ENCODE results near the gene NPAS2. TPM values are rescaled to one million over a fixed set of nuclear protein-coding genes. Genes with fewer than 3 reads are reported as not detected.

Gene NPAS2
- total and polyA plus RNA-seq, 2 donors (not counting 1 experiment from before 2014, with no cell fraction given), result 3.6 to 4.9 TPM

DNA sequence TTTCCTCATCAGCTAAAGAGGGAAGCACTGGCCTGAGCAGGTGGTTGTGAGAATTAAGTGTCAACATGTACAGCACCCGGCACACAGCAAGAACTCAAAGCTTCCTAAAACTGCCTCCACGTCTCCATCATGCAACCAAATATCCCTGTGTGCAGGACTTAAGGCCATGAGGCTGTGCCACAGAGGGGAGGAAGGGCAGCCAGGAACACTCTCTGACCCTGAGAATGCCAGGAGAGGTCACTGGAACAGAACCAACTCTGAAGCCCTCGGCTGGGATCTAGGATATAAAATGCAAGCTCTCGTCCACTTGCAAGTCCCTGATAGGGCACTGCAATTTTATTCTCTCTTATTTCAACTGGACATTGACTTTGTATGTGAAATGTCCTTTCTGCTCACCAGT is 12.2 kb upstream of the NPAS2 start:
- Histone ChIP-seq H3K9ac (ENCODE audit: insufficient read depth, low read length) (no peak overlapping the region), H3K36me3 (ENCODE audit: control insufficient read depth, insufficient read depth, low read length) (no peaks in the 10 kb centered on the region), H3K4me3 (replicated peaks in 1 of 4; ENCODE audit: control extremely low read depth in 1 of 4, insufficient read depth in 1 of 4, low read depth in 3 of 4, low read length in 4 of 4) (no peak overlapping the region), H3K27me3 (ENCODE audit: control insufficient read depth, insufficient read depth, low read length) (peaks cover 3% of the 10 kb centered on the region), H2AFZ (ENCODE audit: low read length) (no peak overlapping the region), H3K4me1 (ENCODE audit: control insufficient read depth, extremely low read depth, insufficient read depth, low read length) (no peaks in the 10 kb centered on the region), H3K9me3 (ENCODE audit: control insufficient read depth, insufficient read depth, low read depth, low read length) (no peaks in the 10 kb centered on the region), H3K27ac (ENCODE audit: insufficient read depth, low read length) (no peak overlapping the region), H3K4me2 (ENCODE audit: extremely low read depth, insufficient read depth, low read length) (no peak overlapping the region), H3K79me2 (ENCODE audit: control insufficient read depth, insufficient read depth, low read length) (no peaks in the 10 kb centered on the region), H4K20me1 (ENCODE audit: control insufficient read depth, extremely low read depth, insufficient read depth, low read length) (no peaks in the 10 kb centered on the region)
- no peak for TF ChIP-seq EZH2 (IDR thresholded peaks at IDR 0.05; ENCODE audit: low read length, missing control alignments)
- no peak for DNase-seq (ENCODE audit: low read depth in 2 of 2)

DNA sequence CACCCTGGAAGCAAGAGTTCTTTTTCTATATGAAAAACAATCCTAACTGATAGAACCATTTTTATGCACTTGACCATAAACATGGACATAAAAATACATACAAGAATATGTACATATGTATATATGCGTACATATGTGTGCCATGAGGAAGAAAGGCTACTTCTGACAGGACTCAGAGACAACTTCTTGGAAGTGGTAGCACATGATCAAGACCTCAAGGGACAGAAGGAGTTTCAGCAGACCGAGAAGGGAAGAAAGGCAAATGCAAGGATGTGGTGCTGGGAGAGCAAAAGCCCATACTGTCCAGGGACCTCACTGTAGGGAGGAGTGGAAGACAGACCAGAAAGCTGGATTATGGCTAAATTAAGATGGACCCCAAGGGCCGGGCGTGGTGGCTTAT is 11.4 kb upstream of the NPAS2 start:
- Histone ChIP-seq H3K4me1 (ENCODE audit: control insufficient read depth, extremely low read depth, insufficient read depth, low read length) (no peaks in the 10 kb centered on the region), H4K20me1 (ENCODE audit: control insufficient read depth, extremely low read depth, insufficient read depth, low read length) (no peaks in the 10 kb centered on the region), H3K36me3 (ENCODE audit: control insufficient read depth, insufficient read depth, low read length) (no peaks in the 10 kb centered on the region), H3K9me3 (ENCODE audit: control insufficient read depth, insufficient read depth, low read depth, low read length) (no peaks in the 10 kb centered on the region), H3K79me2 (ENCODE audit: control insufficient read depth, insufficient read depth, low read length) (no peaks in the 10 kb centered on the region), H2AFZ (ENCODE audit: low read length) (no peak overlapping the region), H3K9ac (ENCODE audit: insufficient read depth, low read length) (no peak overlapping the region), H3K27ac (ENCODE audit: insufficient read depth, low read length) (no peak overlapping the region), H3K4me2 (ENCODE audit: extremely low read depth, insufficient read depth, low read length) (no peak overlapping the region), H3K4me3 (replicated peaks in 1 of 4; ENCODE audit: control extremely low read depth in 1 of 4, insufficient read depth in 1 of 4, low read depth in 3 of 4, low read length in 4 of 4) (no peak overlapping the region), H3K27me3 (ENCODE audit: control insufficient read depth, insufficient read depth, low read length) (peaks cover 3% of the 10 kb centered on the region)
- no peak for DNase-seq (ENCODE audit: low read depth in 2 of 2)
- TF ChIP-seq EZH2 (IDR thresholded peaks at IDR 0.05; ENCODE audit: low read length, missing control alignments) (no peak), CTCF (conservative IDR thresholded peaks at IDR 0.05 in 1 of 2, IDR thresholded peaks at IDR 0.05 in 1 of 2; ENCODE audit: low read depth in 1 of 2, low read length in 2 of 2) (no peak)

DNA sequence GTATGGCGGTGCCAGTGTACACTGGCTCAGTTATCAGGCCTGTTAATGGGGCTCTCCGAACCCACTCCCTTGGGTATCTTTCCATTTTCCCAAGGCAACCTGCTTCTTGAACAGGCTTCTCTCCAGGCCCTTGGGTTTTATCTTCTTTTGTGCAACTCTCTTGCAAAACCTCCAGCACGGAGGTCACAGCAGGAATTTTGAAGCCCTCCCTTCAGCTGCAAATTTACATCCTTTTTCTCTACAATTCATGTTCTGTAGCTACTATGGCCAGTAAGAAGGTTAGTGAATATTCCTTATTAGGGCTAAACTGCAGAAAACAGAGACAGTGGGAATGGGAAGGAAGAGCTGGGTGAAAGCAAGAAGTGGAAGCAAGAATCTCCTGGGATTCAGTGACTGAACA is 10.4 kb upstream of the NPAS2 start:
- H3K27me3 ChIP-seq (ENCODE audit: control insufficient read depth, insufficient read depth, low read length), result peaks cover 3% of the 10 kb centered on the region
- no peaks in the 10 kb centered on the region for H4K20me1 ChIP-seq (ENCODE audit: control insufficient read depth, extremely low read depth, insufficient read depth, low read length)
- TF ChIP-seq CTCF (conservative IDR thresholded peaks at IDR 0.05 in 1 of 2, IDR thresholded peaks at IDR 0.05 in 1 of 2; ENCODE audit: low read depth in 1 of 2, low read length in 2 of 2) (no peak), EZH2 (IDR thresholded peaks at IDR 0.05; ENCODE audit: low read length, missing control alignments) (no peak)
- H2AFZ ChIP-seq (ENCODE audit: low read length), result no peak overlapping the region
- no peaks in the 10 kb centered on the region for H3K9me3 ChIP-seq (ENCODE audit: control insufficient read depth, insufficient read depth, low read depth, low read length)
- no peak overlapping the region for H3K4me2 ChIP-seq (ENCODE audit: extremely low read depth, insufficient read depth, low read length)
- no peak overlapping the region for H3K27ac ChIP-seq (ENCODE audit: insufficient read depth, low read length)
- no peak overlapping the region for H3K9ac ChIP-seq (ENCODE audit: insufficient read depth, low read length)
- no peaks in the 10 kb centered on the region for H3K4me1 ChIP-seq (ENCODE audit: control insufficient read depth, extremely low read depth, insufficient read depth, low read length)
- no peak for DNase-seq (ENCODE audit: low read depth in 2 of 2)
- no peaks in the 10 kb centered on the region for H3K79me2 ChIP-seq (ENCODE audit: control insufficient read depth, insufficient read depth, low read length)
- H3K4me3 ChIP-seq (replicated peaks in 1 of 4; ENCODE audit: control extremely low read depth in 1 of 4, insufficient read depth in 1 of 4, low read depth in 3 of 4, low read length in 4 of 4), result no peak overlapping the region
- no peaks in the 10 kb centered on the region for H3K36me3 ChIP-seq (ENCODE audit: control insufficient read depth, insufficient read depth, low read length)
